HG03039 (cell line): ENCODE measurements around the gene GPHN.

ENCODE experiments used
- ATAC-seq: cut with Tn5 transposase; IDR thresholded peaks from one replicate; pipeline ENCODE4 v1.9.1; 2021; ENCODE audit warnings: mild to moderate bottlenecking, moderate library complexity; ENCODE audit not compliant: unreplicated experiment

Gene GPHN

GRCh38 chr14:66916421-66916820, 408.5 kb downstream of the GPHN start:
- ATAC-seq = no peak

GRCh38 chr14:66918527-66918926, 410.6 kb downstream of the GPHN start:
- no peak for ATAC-seq

GRCh38 chr14:66920196-66920595, 412.2 kb downstream of the GPHN start:
- no peak for ATAC-seq

- ATAC-seq = no peak
Measured at GRCh38 chr14:66923251-66923650, 415.3 kb downstream of the GPHN start.

GRCh38 chr14:66939409-66939808, 431.5 kb downstream of the GPHN start:
- no peak for ATAC-seq

- no peak for ATAC-seq
Measured at GRCh38 chr14:66944872-66945271, 436.9 kb downstream of the GPHN start.

- no peak for ATAC-seq
Measured at GRCh38 chr14:66955159-66955558, 447.2 kb downstream of the GPHN start.

GRCh38 chr14:66959437-66960050, 451.6 kb downstream of the GPHN start:
- ATAC-seq = no peak

GRCh38 chr14:66965831-66966230, 457.9 kb downstream of the GPHN start:
- no peak for ATAC-seq

- ATAC-seq = no peak
Measured at GRCh38 chr14:66972469-66972868, 464.5 kb downstream of the GPHN start.

- ATAC-seq = no peak
Measured at GRCh38 chr14:66974397-66975025, 466.6 kb downstream of the GPHN start.

- ATAC-seq = no peak
Measured at GRCh38 chr14:66975251-66975650, 467.3 kb downstream of the GPHN start.

- peak; percentile 44 for ATAC-seq
Measured at GRCh38 chr14:66979101-66979974, 471.4 kb downstream of the GPHN start.

- no peak for ATAC-seq
Measured at GRCh38 chr14:66982247-66982646, 474.3 kb downstream of the GPHN start.

- no peak for ATAC-seq
Measured at GRCh38 chr14:66992776-66993175, 484.8 kb downstream of the GPHN start.

GRCh38 chr14:66993512-66993911, 485.6 kb downstream of the GPHN start:
- ATAC-seq = no peak

- ATAC-seq = no peak
Measured at GRCh38 chr14:66998013-66998412, 490.1 kb downstream of the GPHN start.

- no peak for ATAC-seq
Measured at GRCh38 chr14:66999978-67000377, 492.0 kb downstream of the GPHN start.

GRCh38 chr14:67002994-67003753, 495.2 kb downstream of the GPHN start:
- ATAC-seq = no peak

GRCh38 chr14:67004521-67004920, 496.6 kb downstream of the GPHN start:
- ATAC-seq = no peak

- no peak for ATAC-seq
Measured at GRCh38 chr14:67010602-67011001, 502.7 kb downstream of the GPHN start.
